ENCODE measurements around the gene MPPE1.
"Not testable (repeated sequence)": the region's sequence is repeated elsewhere in the genome, so short reads cannot be mapped to it uniquely, and the experiment has no call there.

MPPE1 gene

DNA sequence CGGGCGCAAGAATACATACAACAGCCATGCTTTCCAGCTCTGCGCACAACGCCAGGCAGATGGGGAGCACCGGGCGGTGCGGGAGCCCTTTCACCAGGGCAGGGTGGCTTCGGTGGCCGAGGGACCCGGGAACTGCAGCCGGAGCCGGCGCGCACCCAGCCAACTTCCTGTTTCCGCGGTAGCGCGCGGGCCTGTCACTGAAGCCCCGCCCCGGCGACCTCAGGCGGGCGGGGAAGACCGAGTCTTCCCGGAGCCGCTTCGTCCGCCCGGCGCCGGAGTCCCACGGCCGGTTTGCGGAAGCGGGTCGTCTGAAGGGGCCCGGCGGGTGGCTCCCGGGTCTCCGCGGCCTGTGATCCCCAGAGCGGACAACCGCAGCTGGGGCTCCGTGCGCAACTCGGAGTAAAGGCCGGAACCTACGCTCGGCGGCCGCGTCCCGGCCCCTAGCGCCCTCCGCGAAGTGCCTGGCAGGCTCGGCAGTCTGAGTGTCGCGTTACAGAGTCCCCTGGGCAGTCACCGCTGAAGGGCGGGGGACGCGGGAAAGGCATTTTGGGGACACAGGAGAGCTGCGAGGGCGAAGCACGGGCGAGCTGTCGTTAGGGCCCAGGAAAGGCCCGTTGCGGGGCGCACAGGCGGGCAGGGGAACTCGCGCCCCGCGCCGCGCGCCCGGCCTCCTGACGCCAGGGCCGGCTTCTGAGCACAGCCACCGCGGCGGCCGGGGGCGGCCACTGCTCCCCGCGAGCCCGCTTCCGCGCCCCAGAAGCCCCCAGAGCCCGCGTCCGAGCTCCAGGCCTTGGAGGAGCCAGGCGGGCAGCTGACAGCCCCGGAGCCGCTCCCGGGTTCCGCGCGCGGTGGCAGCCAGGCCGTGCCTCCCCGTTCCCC lies at the start of gene MPPE1:
TSS of gene MPPE1 (minus strand) at position 136 of the 879 bp plus-strand sequence. CDS start 11,053 bp downstream, outside the sequence.
- DNase-seq (ENCODE audit: low read depth), result peak; percentile 34

- no peak for DNase-seq (ENCODE audit: low read depth)
Observed at GRCh38 chr18:11957636-11958035, 49.5 kb upstream of the MPPE1 start.

DNA sequence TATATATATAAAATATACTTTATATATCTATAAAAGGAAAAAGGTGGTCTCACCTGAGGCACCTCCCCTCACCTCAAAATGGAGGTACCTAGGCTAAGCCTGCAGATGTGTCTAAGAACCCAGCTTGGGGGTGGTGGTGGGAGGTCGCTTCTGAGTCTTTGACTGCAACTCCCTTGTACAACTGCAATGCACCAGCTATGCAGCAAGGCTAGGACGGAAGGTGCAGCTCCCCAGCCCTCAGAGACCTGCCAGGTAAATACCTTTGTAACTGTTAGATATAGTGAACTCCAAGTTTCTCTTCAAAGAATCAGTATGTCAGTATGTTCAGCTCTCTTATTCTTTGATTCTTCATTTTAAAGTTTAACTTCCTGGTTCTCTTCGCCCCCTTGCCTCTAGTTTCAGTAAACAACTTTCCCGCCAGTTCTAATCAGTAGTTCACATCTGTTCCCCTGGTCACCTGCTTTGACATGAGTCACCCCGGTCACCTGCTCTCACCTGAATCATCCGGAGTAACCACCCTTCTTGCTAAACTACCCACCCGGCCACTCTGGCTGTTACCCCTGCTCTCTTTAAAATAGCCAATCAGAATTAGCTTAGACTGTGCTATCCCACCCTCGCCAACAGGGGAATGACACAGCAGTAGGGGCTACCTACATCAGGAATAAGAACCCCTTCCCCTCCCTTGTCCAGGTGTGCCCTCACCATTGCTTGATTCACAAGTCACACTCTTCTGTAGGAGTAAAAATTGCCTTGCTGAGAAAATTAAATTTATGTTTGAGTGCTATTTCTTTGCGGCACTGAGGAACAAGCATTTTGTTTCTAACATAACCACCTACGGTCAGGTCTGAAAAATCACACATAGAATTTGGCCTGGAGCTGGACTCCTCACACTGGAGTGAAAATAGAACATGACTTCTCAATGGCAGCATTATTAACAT lies 48.5 kb upstream of the MPPE1 start:
- DNase-seq (ENCODE audit: low read depth), result no peak

DNA sequence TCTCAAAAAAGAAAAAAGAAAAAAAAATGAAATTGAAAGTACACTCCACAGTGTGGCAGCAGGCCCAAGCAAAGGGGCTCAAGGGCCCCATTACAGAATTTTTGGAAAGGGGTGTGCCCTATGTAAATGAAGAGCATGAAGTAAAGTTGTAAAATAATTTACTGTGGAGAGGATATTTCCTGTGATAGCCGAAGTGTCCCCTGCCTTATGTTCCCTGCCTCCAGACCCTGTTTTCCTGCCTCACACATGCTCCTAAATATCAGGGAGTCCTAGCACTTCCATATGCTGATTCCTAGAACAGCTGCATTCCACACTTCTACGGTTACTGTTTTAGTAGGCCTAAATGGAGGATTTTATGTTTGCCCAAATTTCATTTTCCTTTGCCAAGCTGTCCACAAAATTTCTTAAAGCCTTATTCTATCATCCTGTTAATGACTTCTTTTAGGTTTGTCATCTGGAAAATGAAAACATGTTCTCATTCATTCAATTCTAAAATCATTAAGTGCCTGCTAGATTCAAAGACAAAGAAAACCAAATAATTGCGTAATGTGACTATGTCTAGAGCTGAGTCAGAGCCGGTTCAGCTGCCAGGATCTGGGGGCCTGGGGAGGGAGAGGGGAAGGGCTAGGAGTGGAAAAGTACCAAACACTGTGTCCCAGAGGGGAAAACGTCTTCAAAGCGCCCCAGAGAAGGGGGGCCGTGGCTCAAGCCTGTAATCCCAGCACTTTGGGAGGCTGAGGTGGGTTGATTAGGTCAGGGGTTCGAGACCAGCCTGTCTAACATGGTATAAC lies 47.3 kb upstream of the MPPE1 start:
- no peak for DNase-seq (ENCODE audit: low read depth)

DNA sequence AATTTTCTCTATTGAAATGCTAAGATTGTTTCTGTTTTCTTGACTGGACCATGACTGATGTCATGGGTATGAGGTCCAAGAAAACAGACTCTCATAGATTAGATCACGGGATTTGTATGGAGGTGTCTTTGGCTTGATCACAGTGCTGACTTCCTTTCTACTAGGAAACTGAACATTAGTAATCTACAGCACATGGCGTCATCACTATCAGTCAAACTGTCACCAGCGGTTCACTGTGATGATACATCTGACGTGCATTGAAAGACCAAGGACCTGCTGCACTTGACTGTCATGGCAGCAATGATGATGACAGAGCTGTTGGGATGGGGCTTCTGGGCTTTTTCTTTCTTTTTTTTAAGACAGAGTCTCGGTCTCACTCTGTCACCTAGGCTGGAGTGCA lies 45.0 kb upstream of the MPPE1 start:
- DNase-seq (ENCODE audit: low read depth), result no peak

- no peak for DNase-seq (ENCODE audit: low read depth)
Observed at GRCh38 chr18:11951390-11951851, 43.3 kb upstream of the MPPE1 start.

DNA sequence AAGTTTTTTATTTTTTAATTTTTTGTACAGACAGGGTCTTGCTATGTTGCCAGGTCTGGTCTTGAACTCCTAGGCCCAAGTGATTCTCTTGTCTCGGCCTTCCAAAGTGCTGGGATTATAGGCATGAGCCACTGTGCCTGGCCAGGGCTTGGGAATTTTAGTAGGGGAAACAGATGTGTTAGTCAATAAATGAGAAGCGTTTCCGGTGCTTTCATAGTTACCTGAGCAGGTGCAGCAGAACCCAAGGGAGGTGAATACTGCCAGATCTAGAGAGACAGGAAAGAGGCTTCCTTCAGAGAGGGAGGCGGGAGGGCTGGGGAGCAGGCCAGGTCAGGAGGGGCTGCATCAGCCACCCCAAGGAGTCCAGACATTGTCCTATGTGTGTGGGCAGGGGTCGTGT lies 42.7 kb upstream of the MPPE1 start:
- DNase-seq (ENCODE audit: low read depth), result no peak

DNA sequence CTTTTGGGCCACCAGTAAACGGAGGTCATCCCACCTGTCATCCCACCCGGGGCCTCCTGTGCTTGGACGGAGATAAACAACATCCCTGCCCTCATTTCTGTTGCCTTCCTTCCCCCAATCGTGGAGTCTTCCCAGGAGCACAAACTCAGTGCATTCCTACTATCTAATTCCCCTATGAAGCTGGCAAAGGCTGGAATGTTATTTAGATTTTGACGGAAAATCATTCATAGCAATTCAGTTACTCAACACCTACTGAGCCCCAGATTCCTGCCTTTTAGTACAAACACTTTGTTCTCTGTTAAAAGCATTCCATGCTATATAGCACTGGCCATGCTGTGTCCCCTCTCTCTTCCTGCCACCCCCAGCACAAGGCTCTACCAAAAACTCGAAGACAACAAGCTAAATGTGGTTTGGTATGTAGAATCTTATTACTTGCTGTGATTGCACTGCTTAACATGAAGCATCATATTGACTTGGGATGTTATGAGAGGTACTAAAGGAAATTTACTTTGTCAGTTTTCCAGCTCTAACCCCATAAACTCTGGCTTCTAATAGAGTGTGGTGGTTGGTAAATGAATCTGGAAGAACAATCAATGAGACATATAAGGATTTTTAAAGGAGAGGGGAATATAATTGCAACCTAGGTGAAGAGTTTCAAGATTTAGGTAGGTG lies 40.9 kb upstream of the MPPE1 start:
- no peak for DNase-seq (ENCODE audit: low read depth)

DNA sequence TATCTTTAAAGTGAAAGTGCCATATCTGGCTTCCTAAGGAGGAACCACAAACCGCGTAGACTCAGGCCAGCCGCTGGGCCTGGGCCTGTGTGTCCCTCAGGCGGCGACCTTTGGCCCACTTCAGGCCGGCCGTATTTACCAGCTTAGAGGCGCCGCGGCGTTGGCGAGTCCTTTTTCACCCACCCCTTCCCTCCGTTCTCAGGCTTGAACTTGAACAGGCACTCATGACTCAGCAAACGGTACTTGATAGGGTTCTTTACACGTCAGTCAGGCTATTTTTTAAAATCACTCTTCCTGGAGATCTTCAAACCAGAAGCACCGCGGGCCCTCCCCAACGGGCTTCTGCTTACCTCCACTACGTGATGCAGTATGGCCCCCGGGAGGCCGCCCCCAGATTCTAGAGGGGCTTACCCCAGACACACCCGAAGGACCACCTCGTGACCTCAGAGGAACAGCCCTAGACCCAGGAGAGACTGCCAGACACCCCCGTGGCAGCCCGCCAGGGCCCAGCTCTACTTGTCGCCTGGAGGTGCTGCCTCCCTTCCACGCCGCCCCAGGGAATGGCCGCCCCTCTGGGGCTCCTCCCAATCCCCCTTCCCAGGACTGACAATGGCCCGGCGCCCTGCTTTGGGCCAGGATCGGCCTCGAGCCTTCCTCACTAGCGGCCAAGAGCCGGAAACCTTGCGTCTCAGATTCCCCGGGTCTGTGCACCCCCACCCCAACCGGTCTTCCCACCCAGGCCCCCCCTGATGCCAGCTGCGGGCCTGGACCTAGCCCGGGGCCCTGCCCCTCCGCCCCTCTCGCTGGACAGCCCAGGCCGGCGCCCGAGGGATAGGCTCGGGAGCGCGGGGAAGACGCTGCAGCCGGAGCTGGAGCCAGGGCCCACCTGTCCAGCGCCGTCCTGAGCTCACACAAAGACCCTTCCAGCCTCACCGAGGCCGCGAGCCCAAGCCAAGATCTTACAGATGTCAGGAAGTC lies 39.4 kb upstream of the MPPE1 start:
- peak; percentile 39 for DNase-seq (ENCODE audit: low read depth)

DNA sequence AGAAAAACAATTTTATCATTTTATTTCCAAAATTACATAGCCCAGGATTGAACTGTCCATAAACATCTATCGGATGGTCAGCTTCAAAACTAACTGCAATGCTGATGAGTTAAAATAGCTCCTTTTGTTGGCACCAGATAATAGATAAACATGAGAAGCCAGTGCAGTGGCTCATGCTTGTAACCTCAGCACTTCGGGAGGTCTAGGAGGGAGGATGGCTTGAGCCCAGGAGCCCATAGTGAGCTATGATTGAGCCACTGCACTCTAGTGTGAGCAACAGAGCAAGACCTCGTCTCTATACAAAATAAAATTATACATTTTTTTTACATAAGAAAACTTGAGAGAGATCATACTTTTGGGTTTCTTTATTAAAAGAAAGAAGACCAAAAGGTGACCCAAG lies 38.6 kb upstream of the MPPE1 start:
- no peak for DNase-seq (ENCODE audit: low read depth)

GRCh38 chr18:11945834-11946659 lies 37.9 kb upstream of the MPPE1 start:
- not testable (repeated sequence) for DNase-seq (ENCODE audit: low read depth)

GRCh38 chr18:11944786-11945185 lies 36.7 kb upstream of the MPPE1 start:
- no peak for DNase-seq (ENCODE audit: low read depth)

GRCh38 chr18:11944252-11944651 lies 36.1 kb upstream of the MPPE1 start:
- no peak for DNase-seq (ENCODE audit: low read depth)

GRCh38 chr18:11943551-11943950 lies 35.4 kb upstream of the MPPE1 start:
- DNase-seq (ENCODE audit: low read depth), result no peak

GRCh38 chr18:11940956-11941355 lies 32.8 kb upstream of the MPPE1 start:
- no peak for DNase-seq (ENCODE audit: low read depth)

- DNase-seq (ENCODE audit: low read depth), result no peak
Observed at GRCh38 chr18:11937874-11938478, 29.9 kb upstream of the MPPE1 start.

DNA sequence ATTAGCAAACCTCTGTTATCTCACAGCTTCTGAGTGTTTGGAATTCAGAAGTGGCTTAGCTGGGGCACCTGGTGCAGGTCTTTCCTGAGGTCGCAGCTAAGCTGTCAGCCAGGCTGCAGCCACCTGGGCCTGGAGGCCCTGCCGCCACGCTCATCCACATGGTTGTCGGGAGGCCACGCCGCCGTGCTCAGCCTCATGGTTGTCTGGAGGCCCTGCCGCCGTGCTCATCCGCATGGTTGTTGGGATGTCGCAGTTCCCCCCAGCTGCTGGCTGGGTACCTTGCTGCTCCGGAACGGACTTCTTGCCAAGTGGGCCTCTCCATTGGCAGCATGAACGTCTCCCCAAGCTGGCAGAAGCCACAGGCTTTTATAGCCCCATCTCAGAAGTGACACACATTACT lies 24.3 kb upstream of the MPPE1 start:
- DNase-seq (ENCODE audit: low read depth), result no peak

DNA sequence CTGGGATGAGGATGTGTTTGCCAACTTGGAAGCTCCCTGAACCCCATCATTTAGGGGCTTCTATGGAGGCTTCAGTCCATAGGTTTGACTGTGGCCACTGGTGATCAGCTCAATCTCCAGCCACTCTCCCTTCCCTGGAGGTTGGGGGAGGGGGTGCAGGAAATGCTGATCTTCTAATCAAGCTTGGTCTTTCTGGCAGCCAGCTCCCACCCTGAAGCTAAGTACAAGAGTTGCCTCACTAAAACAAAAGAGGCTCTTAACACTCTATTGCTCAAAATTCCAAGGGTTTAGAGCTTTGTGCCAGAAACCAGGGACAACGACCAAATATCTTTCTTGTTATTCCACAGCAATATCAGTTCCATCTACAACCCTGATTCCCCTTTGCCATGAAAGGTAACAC lies 19.4 kb upstream of the MPPE1 start:
- no peak for DNase-seq (ENCODE audit: low read depth)
